Calu3 (cell line): ENCODE data around the gene TADA2B. TPM values are rescaled to one million over a fixed set of nuclear protein-coding genes. Genes with fewer than 3 reads are reported as not detected.

Experiments used
- BruUV-seq: library from RNA; stranded (reverse); fragments of 400-500 nt; replicated peaks from 2 replicates; lab custom pipeline; 2021; lab: Mats Ljungman, UMichigan
- CTCF ChIA-PET: fragments of 300-600 bp; sonication (Branson Sonifier 250); formaldehyde crosslinking; loops from one replicate; lab custom pipeline; 2022; ENCODE audit warnings: antibody characterized with exemption; lab: Charles Lee
- DNase-seq: peaks from one replicate; pipeline ENCODE4 v3.0.0; 2022
- H3K27ac Mint-ChIP-seq: one replicate; pipeline ENCODE4 v1.8.0; 2022; ENCODE audit warnings: mixed read lengths; ENCODE audit not compliant: unreplicated experiment
- H3K27me3 Mint-ChIP-seq: one replicate; pipeline ENCODE4 v1.8.0; 2022; ENCODE audit warnings: mixed read lengths; ENCODE audit not compliant: unreplicated experiment
- H3K36me3 Mint-ChIP-seq: one replicate; pipeline ENCODE4 v1.8.0; 2022; ENCODE audit warnings: mild to moderate bottlenecking, moderate library complexity, mixed read lengths; ENCODE audit not compliant: insufficient read depth, unreplicated experiment
- H3K4me1 Mint-ChIP-seq: one replicate; pipeline ENCODE4 v1.8.0; 2022; ENCODE audit warnings: mild to moderate bottlenecking, low read depth, mixed read lengths; ENCODE audit not compliant: unreplicated experiment
- H3K4me3 Mint-ChIP-seq: one replicate; pipeline ENCODE4 v1.8.0; 2022; ENCODE audit warnings: mild to moderate bottlenecking, low read depth, moderate library complexity, mixed read lengths; ENCODE audit not compliant: unreplicated experiment
- H3K9me3 Mint-ChIP-seq: one replicate; pipeline ENCODE4 v1.8.0; 2022; ENCODE audit warnings: low read depth, mixed read lengths; ENCODE audit not compliant: unreplicated experiment
- CTCF ChIP-seq: fragments of 200-600 bp; IDR thresholded peaks from one replicate; pipeline ENCODE4 v1.8.0; 2022; ENCODE audit warnings: antibody characterized with exemption; ENCODE audit not compliant: unreplicated experiment
- intact Hi-C: fragments of 100-400 bp; cut with micrococcal nuclease; formaldehyde crosslinking; loops from one replicate; pipeline ENCODE4 v1.10.0; 2022; ENCODE audit not compliant: unreplicated experiment
- total RNA-seq: library from RNA; stranded (reverse); gene quantifications from 2 replicates; pipeline ENCODE4 v1.2.3, GENCODE V29; 2022

TADA2B gene
- total RNA-seq, 1 experiment from 2014 or later, result 15.1 TPM

DNA sequence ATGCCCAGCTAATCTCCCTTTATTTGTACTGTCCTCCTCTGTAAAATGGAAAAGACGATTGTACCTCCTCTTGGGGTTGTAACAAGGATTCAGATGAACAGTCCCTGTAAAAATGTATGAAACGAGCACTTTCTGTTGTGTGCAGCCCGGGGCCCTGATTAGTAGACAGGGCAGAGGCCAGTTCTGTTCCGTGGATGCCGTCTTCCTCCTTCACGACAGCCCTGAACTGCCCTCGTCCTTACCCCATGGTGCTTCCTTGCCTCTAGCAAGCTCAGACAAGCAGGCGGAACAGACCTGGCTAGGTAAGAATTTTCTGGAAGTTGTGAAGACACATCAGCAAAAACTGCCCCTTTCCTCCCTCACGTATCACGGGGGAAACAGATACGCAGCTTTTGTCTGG lies 22.3 kb upstream of the TADA2B start:
- no peaks in the 10 kb centered on the region for H3K36me3 Mint-ChIP-seq
- no peak for TF ChIP-seq CTCF
- no peaks in the 10 kb centered on the region for H3K9me3 Mint-ChIP-seq
- H3K27ac Mint-ChIP-seq, result no peak overlapping the region
- no peaks in the 10 kb centered on the region for H3K27me3 Mint-ChIP-seq
- no peaks in the 10 kb centered on the region for H3K4me1 Mint-ChIP-seq
- intact Hi-C loops, result no loop called here
- H3K4me3 Mint-ChIP-seq, result no peak overlapping the region
- CTCF ChIA-PET, result no interaction called here
- BruUV-seq, result no TSS peak
- DNase-seq, result no peak

GRCh38 chr4:7021355-7021754 lies 21.8 kb upstream of the TADA2B start:
- no peak overlapping the region for H3K4me3 Mint-ChIP-seq
- no peak for TF ChIP-seq CTCF
- no TSS peak for BruUV-seq
- H3K27me3 Mint-ChIP-seq, result no peaks in the 10 kb centered on the region
- intact Hi-C loops, result no loop called here
- CTCF ChIA-PET, result no interaction called here
- no peak for DNase-seq
- no peaks in the 10 kb centered on the region for H3K9me3 Mint-ChIP-seq
- H3K36me3 Mint-ChIP-seq, result peaks cover 3% of the 10 kb centered on the region
- no peaks in the 10 kb centered on the region for H3K4me1 Mint-ChIP-seq
- no peak overlapping the region for H3K27ac Mint-ChIP-seq

GRCh38 chr4:7021930-7022664 lies 21.1 kb upstream of the TADA2B start:
- no peak for TF ChIP-seq CTCF
- Mint-ChIP-seq H3K27ac (peak overlapping the region; percentile 7), H3K4me3 (no peak overlapping the region), H3K4me1 (no peaks in the 10 kb centered on the region), H3K36me3 (peaks cover 6% of the 10 kb centered on the region), H3K9me3 (no peaks in the 10 kb centered on the region), H3K27me3 (no peaks in the 10 kb centered on the region)
- CTCF ChIA-PET, result no interaction called here
- intact Hi-C loops, result no loop called here
- no TSS peak for BruUV-seq
- no peak for DNase-seq

GRCh38 chr4:7023486-7023885 lies 19.7 kb upstream of the TADA2B start:
- TF ChIP-seq CTCF, result no peak
- no peaks in the 10 kb centered on the region for H3K4me1 Mint-ChIP-seq
- H3K9me3 Mint-ChIP-seq, result no peaks in the 10 kb centered on the region
- DNase-seq, result no peak
- no peaks in the 10 kb centered on the region for H3K27me3 Mint-ChIP-seq
- intact Hi-C loops, result no loop called here
- no peak overlapping the region for H3K27ac Mint-ChIP-seq
- BruUV-seq, result no TSS peak
- CTCF ChIA-PET, result no interaction called here
- peaks cover 11% of the 10 kb centered on the region for H3K36me3 Mint-ChIP-seq
- H3K4me3 Mint-ChIP-seq, result no peak overlapping the region
